WTC11 (cell line): Measurements from ENCODE around the gene KRTCAP2. TPM values are rescaled to one million over a fixed set of nuclear protein-coding genes. Genes with fewer than 3 reads are reported as not detected.
"Not testable (repeated sequence)": the region's sequence is repeated elsewhere in the genome, so short reads cannot be mapped to it uniquely, and the experiment has no call there.

Source experiments
- ATAC-seq: fragments of 200-7000 bp; cut with Tn5 transposase; 2 replicates; pipeline ENCODE4 v1.10.0; 2021; ENCODE audit warnings: mild to moderate bottlenecking, moderate library complexity
- CTCF ChIA-PET: fragments of 300-600 bp; sonication (Branson Sonifier 250); formaldehyde crosslinking; loops from one replicate; lab custom pipeline; 2021; ENCODE audit warnings: antibody characterized with exemption; lab: Charles Lee
- POLR2A ChIA-PET: fragments of 350-600 bp; sonication (Branson Sonifier 250); formaldehyde crosslinking; loops from one replicate; lab custom pipeline; 2021; ENCODE audit warnings: antibody characterized with exemption; lab: Charles Lee
- DNase-seq: peaks from one replicate; pipeline ENCODE4 v3.0.0; 2021; ENCODE audit warnings: low spot score
- H3K27ac Mint-ChIP-seq: 2 replicates; pipeline ENCODE4 v1.8.0; 2021; ENCODE audit warnings: mixed read lengths
- H3K27me3 Mint-ChIP-seq: 2 replicates; pipeline ENCODE4 v1.8.0; 2021; ENCODE audit warnings: low read depth, mild to moderate bottlenecking, moderate library complexity, mixed read lengths
- H3K36me3 Mint-ChIP-seq: 2 replicates; pipeline ENCODE4 v1.8.0; 2021; ENCODE audit warnings: mixed read lengths
- H3K4me1 Mint-ChIP-seq: 2 replicates; pipeline ENCODE4 v1.8.0; 2022; ENCODE audit warnings: mixed read lengths
- H3K4me3 Mint-ChIP-seq: 2 replicates; pipeline ENCODE4 v1.8.0; 2021; ENCODE audit warnings: mild to moderate bottlenecking, moderate library complexity, mixed read lengths
- H3K9me3 Mint-ChIP-seq: 2 replicates; pipeline ENCODE4 v1.8.0; 2021; ENCODE audit warnings: mixed read lengths
- EMX1 ChIP-seq: fragments of 250-450 bp; sonication (Bioruptor Pico); IDR thresholded peaks from 2 replicates; pipeline ENCODE4 v1.8.0; 2021; ENCODE audit warnings: mild to moderate bottlenecking
- HMGA2 ChIP-seq: fragments of 250-450 bp; sonication (Bioruptor Pico); IDR thresholded peaks from 2 replicates; pipeline ENCODE4 v1.4.0; 2021; ENCODE audit warnings: mild to moderate bottlenecking, moderate library complexity
- OVOL2 ChIP-seq: fragments of 250-450 bp; sonication (Bioruptor Pico); IDR thresholded peaks from 2 replicates; pipeline ENCODE4 v1.9.0; 2021; ENCODE audit warnings: mild to moderate bottlenecking, borderline replicate concordance
- PRRX2 ChIP-seq: fragments of 250-450 bp; sonication (Bioruptor Pico); IDR thresholded peaks from 2 replicates; pipeline ENCODE4 v1.8.0; 2021; ENCODE audit warnings: mild to moderate bottlenecking
- SP1 ChIP-seq: sonication (generic); formaldehyde crosslinking; conservative IDR thresholded peaks from 2 replicates; pipeline ENCODE4 v1.8.1; 2022; ENCODE audit warnings: missing genetic modification reagents
- TEAD4 ChIP-seq: sonication (generic); formaldehyde crosslinking; IDR thresholded peaks from 2 replicates; pipeline ENCODE4 v1.8.0; 2022; ENCODE audit warnings: mild to moderate bottlenecking, missing genetic modification reagents
- ZBTB21 ChIP-seq: sonication (generic); formaldehyde crosslinking; IDR thresholded peaks from 2 replicates; pipeline ENCODE4 v1.8.1; 2023; ENCODE audit warnings: mild to moderate bottlenecking, missing genetic modification reagents, borderline replicate concordance
- ZNF263 ChIP-seq: sonication (generic); formaldehyde crosslinking; IDR thresholded peaks from 2 replicates; pipeline ENCODE4 v1.8.1; 2022; ENCODE audit warnings: low read depth, mild to moderate bottlenecking, moderate library complexity, missing genetic modification reagents
- ZNF425 ChIP-seq: fragments of 250-450 bp; sonication (Bioruptor Pico); conservative IDR thresholded peaks from 2 replicates; pipeline ENCODE4 v1.9.0; 2021; ENCODE audit warnings: mild to moderate bottlenecking
- total RNA-seq: library from RNA; stranded (reverse); gene quantifications from 3 replicates; pipeline ENCODE4 v1.2.3, GENCODE V29; 2021
- TF ChIP-seq, protein P1 (sequence below): sonication (generic); formaldehyde crosslinking; IDR thresholded peaks from 2 replicates; pipeline ENCODE4 v1.8.1; 2022; ENCODE audit warnings: missing genetic modification reagents, borderline replicate concordance

Gene KRTCAP2
- total RNA-seq, 1 experiment from 2014 or later = 104 TPM

DNA sequence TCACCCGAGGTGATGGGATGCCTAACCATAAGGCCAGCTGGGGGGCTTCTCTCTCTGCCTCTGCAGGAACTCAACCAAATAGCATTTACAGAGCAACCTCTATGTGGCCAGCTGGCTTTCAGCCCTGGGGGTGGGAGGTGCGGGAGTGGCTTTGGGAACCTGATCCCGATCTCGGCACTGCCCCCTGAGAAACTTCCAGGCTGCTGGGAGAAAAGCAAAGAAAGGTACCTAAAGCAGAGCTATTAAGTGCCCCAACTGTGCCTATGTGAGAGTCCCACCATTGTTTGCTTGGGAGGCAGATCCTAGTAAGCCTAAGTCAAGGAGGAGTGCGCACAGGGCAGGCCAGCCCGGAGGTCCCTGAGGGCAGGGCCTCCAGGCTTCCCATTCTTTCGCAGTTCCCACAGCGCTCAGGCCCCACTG is 7.0 kb downstream of the KRTCAP2 start:
- TF ChIP-seq TEAD4 (0 out of 2 replicates have a peak, but pooled peaks have one; percentile 14), ZBTB21 (CRISPR knock-in tag) (no peak), SP1 (CRISPR knock-in tag) (no peak)
- TF ChIP-seq, protein P1, sequence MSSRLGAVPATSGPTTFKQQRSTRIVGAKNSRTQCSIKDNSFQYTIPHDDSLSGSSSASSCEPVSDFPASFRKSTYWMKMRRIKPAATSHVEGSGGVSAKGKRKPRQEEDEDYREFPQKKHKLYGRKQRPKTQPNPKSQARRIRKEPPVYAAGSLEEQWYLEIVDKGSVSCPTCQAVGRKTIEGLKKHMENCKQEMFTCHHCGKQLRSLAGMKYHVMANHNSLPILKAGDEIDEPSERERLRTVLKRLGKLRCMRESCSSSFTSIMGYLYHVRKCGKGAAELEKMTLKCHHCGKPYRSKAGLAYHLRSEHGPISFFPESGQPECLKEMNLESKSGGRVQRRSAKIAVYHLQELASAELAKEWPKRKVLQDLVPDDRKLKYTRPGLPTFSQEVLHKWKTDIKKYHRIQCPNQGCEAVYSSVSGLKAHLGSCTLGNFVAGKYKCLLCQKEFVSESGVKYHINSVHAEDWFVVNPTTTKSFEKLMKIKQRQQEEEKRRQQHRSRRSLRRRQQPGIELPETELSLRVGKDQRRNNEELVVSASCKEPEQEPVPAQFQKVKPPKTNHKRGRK = no peak
- Mint-ChIP-seq H3K9me3 (peaks cover 4% of the 10 kb centered on the region), H3K4me3 (peak overlapping the region; percentile 73), H3K4me1 (peaks cover 17% of the 10 kb centered on the region), H3K27me3 (no peaks in the 10 kb centered on the region; the same call in 1 of the 2 replicates), H3K27ac (peak overlapping the region; percentile 94), H3K36me3 (peaks cover 16% of the 10 kb centered on the region)
- DNase-seq (peak; percentile 51), ATAC-seq (peak; percentile 23)
- CTCF ChIA-PET = interaction anchor here (0.7 to 12.2 kb wide), 25 partner anchors 9 to 210 kb away, joined by 3 to 605 read pairs (median 25); partner anchors contain the start of genes ADAM15, DPM3, EFNA1 and EFNA4
- POLR2A ChIA-PET = interaction anchor here (0.9 to 1.6 kb wide), 4 partner anchors 30 to 74 kb away, joined by 3 read pairs; partner anchors contain the start of gene SLC50A1

DNA sequence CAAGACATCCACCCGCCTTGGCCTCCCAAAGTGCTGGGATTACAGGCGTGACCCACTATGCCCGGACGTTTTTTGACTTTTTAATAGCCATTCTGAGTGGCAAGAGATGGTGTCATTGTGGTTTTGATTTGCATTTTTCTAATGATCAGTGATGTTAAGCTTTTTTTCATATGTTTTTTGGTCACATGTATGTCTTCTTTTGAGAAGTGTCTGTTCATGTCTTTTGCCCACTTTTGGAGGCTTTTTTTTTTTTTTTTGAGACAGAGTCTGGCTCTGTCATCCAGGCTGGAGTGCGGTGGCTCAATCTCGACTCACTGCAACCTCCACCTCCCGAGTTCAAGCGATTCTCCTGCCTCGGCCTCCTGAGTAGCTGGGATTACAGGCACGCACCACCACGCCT is 8.5 kb downstream of the KRTCAP2 start:
- not testable (repeated sequence) for H3K27me3 Mint-ChIP-seq, H3K9me3 Mint-ChIP-seq, DNase-seq, H3K27ac Mint-ChIP-seq, H3K4me3 Mint-ChIP-seq, ATAC-seq
- CTCF ChIA-PET = interaction anchor here (0.7 to 12.2 kb wide), 3 partner anchors 8 to 74 kb away, joined by 3 to 605 read pairs (median 4); partner anchors contain the start of gene KRTCAP2
- H3K4me1 Mint-ChIP-seq = peaks cover 17% of the 10 kb centered on the region
- POLR2A ChIA-PET = interaction anchor here (0.6 kb wide), 1 partner anchor 85 kb away, joined by 4 read pairs; no protein-coding TSS in a partner anchor
- H3K36me3 Mint-ChIP-seq = peaks cover 10% of the 10 kb centered on the region

DNA sequence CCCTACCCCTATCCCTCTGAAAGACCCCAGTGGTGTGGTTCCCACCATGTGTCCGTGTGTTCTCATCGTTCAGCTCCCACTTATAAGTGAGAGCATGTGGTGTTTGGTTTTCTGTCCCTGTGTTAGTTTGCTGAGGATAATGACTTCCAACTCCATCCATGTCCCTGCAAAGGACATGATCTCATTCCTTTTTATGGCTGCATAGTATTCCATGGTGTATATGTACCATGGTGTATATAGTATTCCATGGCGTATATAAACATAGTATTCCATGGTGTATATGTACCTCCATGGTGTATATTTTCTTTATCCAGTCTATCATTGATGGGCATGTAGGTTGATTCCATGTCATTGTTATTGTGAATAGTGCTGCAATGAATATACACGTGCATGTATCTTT is 9.3 kb downstream of the KRTCAP2 start:
- POLR2A ChIA-PET = interaction anchor here (0.6 kb wide), 1 partner anchor 86 kb away, joined by 4 read pairs; no protein-coding TSS in a partner anchor

DNA sequence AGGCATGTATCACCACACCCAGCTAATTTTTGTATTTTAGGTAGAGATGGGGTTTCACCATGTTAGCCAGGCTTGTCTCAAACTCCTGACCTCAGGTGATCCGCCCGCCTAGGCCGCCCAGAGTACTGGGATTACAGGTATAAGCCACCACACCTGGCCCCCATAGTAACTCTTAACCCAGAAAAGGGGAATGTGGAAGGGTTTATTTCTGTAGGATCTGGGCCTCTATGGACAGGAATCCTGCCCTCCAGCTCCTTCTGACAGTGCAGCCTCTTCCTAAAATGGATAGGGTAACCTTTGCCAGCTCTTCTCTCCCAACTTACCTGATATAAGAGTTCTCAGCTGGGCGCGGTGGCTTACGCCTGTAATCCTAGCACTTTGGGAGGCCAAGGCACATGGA is 10.5 kb downstream of the KRTCAP2 start:
- DNase-seq = not testable (repeated sequence)
- CTCF ChIA-PET = interaction anchor here (0.7 to 1.0 kb wide), 3 partner anchors 10 to 93 kb away, joined by 3 to 7 read pairs (median 3); no protein-coding TSS in a partner anchor

More for the DNA sequence above, 9.3 kb downstream of the KRTCAP2 start:
- not testable (repeated sequence) for ATAC-seq, H3K9me3 Mint-ChIP-seq, H3K4me3 Mint-ChIP-seq, H3K36me3 Mint-ChIP-seq, H3K27me3 Mint-ChIP-seq, H3K27ac Mint-ChIP-seq, DNase-seq
- peaks cover 17% of the 10 kb centered on the region for H3K4me1 Mint-ChIP-seq
- CTCF ChIA-PET = interaction anchor here (1.3 kb wide), 1 partner anchor 9 kb away, joined by 4 read pairs; the partner anchor contains the start of gene KRTCAP2

GRCh38 chr1:155160128-155160527 is 13.0 kb downstream of the KRTCAP2 start:
- peaks cover 7% of the 10 kb centered on the region; the same call in 1 of the 2 replicates for H3K27me3 Mint-ChIP-seq
- H3K27ac Mint-ChIP-seq = no peak overlapping the region
- POLR2A ChIA-PET = no interaction called here
- no peaks in the 10 kb centered on the region for H3K36me3 Mint-ChIP-seq
- CTCF ChIA-PET = interaction anchor here (1.0 to 1.1 kb wide), 3 partner anchors 8 to 68 kb away, joined by 4 to 5 read pairs (median 4); partner anchors contain the start of gene KRTCAP2
- peaks cover 10% of the 10 kb centered on the region for H3K9me3 Mint-ChIP-seq
- no peaks in the 10 kb centered on the region for H3K4me1 Mint-ChIP-seq
- no peak for DNase-seq
- no peak for ATAC-seq
- TF ChIP-seq HMGA2 (no peak), TEAD4 (no peak), PRRX2 (CRISPR knock-in tag) (no peak)
- no peak overlapping the region for H3K4me3 Mint-ChIP-seq

More for the DNA sequence above, 10.5 kb downstream of the KRTCAP2 start:
- H3K9me3 Mint-ChIP-seq, POLR2A ChIA-PET, H3K27me3 Mint-ChIP-seq, H3K36me3 Mint-ChIP-seq, ATAC-seq, H3K27ac Mint-ChIP-seq, H3K4me3 Mint-ChIP-seq: not testable (repeated sequence)
- H3K4me1 Mint-ChIP-seq = peaks cover 17% of the 10 kb centered on the region

- Mint-ChIP-seq H3K36me3 (no peaks in the 10 kb centered on the region), H3K4me1 (no peaks in the 10 kb centered on the region)
- CTCF ChIA-PET = interaction anchor here (1.0 kb wide), 2 partner anchors 9 to 14 kb away, joined by 4 read pairs; partner anchors contain the start of gene KRTCAP2
Measured at GRCh38 chr1:155158991-155159390, 14.1 kb downstream of the KRTCAP2 start.

GRCh38 chr1:155155996-155156643 is 17.0 kb downstream of the KRTCAP2 start:
- ATAC-seq, H3K27me3 Mint-ChIP-seq, H3K4me3 Mint-ChIP-seq, H3K9me3 Mint-ChIP-seq, DNase-seq, POLR2A ChIA-PET, H3K27ac Mint-ChIP-seq, H3K36me3 Mint-ChIP-seq, CTCF ChIA-PET, H3K4me1 Mint-ChIP-seq: not testable (repeated sequence)

More at GRCh38 chr1:155158991-155159390, 14.1 kb downstream of the KRTCAP2 start:
- TF ChIP-seq ZNF425 (CRISPR knock-in tag) (no peak), OVOL2 (no peak), ZNF263 (no peak), EMX1 (CRISPR knock-in tag) (no peak)
- DNase-seq (no peak), ATAC-seq (no peak)
- Mint-ChIP-seq H3K27ac (no peak overlapping the region), H3K4me3 (no peak overlapping the region), H3K9me3 (peaks cover 8% of the 10 kb centered on the region), H3K27me3 (peaks cover 9% of the 10 kb centered on the region; the same call in 1 of the 2 replicates)
- POLR2A ChIA-PET = no interaction called here
